Stimulated activated CD8-positive, alpha-beta memory T cell treated with anti-CD3 and anti-CD28 coated beads, Interleukin-15, amount 100 ng/mL, for 24 hours (primary cell): ENCODE results near the gene MAP3K7.
A peak's percentile ranks its signal among the peaks of the same experiment; 100 is the strongest.

Experiments used
- DNase-seq: peaks from one replicate; pipeline ENCODE4 v3.0.0-alpha.2; 2020; ENCODE audit warnings: low read depth

MAP3K7 gene

DNA sequence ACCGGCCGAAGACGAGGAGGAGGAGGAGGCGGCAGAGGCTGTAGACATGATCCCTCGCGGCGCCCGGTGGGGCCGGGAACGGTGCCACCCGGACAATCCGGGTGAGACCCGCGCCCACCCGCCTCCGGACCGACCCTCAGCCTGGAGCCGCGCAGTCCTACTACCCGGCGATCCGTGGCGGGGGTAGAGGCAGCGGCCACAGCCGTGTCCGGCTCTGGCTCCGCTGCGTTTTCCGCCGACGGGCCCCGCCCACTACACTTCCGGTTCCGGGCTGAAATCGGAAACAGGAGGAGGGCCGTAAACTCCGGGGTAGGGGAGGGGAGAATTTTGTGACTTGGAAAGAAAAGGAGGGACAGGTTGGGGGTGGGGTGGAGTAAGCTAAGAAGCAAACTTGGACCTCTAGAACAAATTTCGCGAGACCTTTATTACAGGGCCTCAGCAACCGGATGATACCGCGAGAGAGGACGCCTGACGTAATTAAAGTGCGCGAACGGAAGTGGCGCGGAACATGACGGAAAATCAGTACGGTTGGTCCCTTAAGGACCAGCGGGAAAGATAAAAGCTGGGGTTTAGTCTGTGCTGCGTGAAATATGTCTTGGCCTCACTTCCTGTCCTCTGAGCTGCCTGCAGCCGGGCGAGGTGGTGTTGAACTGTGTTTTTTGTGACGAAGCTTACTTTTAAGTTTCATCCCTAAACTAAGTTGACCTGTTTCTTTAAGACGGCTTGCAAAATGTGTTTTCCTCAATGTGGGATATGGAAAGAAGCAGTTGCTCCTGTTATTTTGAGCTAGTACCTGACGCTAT is at the start of gene MAP3K7:
Gene MAP3K7 (minus strand): TSS at position 237 of the 803 bp plus-strand sequence. CDS start 189 bp downstream, at position 48.
- DNase-seq, result peak; percentile 93

DNA sequence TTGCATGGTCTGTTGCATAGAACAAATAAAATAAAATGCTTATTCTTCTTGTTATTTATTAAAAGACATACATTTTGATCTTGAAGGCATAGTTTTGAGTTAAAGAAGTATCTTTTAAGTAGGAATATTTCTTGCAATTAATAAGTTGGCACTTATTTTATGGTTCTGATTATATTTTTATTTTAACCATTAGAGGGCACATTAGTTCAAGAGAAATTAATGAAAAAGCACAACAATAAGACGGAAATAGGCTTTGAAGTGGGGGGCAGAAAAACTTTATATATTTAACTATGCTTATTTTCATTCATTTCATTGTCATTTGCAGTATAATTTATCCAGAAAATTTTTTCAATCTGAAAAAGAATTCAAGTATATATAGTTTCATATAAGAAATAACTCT is 44.2 kb upstream of the MAP3K7 start:
- no peak for DNase-seq

DNA sequence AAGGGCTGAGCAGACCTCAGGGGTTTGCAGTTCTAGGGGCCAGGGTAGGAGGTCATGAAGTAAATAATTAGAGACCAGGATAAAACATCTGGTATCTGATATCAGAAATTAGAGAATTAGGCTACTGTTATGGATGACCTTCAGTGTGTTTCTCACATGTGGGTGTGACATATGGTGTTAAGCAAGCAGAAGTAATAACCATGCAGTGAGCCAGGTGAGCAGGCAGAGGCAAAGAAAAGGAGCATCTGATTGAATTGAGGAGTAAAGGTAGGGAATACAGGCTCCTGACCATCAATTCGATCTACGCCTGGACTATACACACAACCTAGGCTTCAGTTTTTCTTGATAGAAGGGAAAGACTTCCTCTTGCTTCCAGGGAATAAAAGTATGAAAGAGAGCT is 34.7 kb upstream of the MAP3K7 start:
- DNase-seq, result no peak

DNA sequence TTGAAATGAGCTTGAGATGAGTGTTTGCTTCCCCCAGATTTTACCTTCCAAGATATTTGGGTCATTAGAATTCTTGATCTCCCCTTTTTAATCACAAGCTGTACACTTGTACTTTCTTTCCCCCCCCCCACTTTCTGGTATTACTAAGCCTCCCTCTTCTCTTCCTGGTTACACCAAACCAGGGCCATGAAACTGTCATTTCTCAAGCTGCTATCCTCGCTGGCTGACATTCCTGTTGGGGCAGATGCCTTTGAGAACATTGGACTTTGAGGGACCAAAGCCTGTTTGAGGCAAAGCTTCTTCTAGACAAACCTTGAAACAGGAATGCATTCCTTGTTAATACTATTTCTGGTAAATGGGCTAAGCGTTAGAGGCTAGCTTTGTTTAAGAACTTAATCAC is 32.3 kb upstream of the MAP3K7 start:
- no peak for DNase-seq

DNA sequence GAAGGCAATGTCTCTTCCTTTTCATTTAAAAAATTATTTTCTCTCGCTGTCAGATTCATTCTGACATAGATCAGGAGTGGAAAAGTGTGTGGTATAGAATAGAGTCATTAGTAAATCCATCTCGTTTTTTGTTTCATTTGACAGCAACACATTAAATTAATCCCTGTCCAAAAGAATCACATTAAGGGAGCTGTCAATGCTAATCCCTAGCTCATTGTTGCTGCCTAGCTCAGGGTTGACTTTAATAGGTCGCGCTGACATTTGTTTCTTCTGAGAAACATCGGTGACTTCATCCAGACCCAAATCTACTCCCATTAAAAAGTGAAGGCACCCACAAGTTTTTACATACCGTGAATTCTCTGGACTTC is 25.4 kb upstream of the MAP3K7 start:
- DNase-seq, result no peak

DNA sequence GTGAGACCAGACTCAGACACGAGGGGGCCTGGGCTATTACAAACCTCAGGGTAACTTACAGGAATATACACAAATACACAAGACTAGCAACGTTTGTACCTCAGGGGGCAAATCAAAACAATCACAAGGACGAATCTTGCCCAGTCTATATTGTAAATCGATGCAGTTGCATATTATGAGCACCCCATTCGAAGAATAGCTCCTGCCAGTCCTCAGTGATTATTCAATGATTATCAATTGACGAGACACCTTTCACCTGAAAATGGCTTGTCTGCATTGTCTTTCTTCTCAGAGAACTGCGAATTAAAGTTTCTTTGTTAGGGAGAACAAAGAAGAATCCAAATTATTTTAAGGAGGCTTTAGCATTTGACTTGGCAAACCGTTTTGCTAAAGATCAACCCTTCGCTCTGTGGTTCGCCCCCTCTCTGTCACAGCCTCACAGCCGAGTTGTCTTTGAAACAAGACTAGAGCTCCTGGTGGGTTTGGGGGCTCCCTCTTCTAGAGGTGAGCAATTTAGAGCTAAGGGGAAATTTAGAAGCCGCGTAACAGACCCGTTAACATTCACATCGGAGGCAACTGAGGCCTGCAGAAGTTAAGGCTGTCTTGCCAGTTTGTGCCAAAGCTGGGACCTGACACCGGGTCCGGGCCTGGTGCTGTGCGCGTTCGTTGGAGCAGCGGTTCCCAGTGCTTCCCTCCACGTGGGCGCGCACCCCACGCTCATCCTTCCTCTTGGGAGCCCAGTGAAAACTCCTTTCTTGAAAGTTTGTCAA is 24.9 kb upstream of the MAP3K7 start:
- no peak for DNase-seq

DNA sequence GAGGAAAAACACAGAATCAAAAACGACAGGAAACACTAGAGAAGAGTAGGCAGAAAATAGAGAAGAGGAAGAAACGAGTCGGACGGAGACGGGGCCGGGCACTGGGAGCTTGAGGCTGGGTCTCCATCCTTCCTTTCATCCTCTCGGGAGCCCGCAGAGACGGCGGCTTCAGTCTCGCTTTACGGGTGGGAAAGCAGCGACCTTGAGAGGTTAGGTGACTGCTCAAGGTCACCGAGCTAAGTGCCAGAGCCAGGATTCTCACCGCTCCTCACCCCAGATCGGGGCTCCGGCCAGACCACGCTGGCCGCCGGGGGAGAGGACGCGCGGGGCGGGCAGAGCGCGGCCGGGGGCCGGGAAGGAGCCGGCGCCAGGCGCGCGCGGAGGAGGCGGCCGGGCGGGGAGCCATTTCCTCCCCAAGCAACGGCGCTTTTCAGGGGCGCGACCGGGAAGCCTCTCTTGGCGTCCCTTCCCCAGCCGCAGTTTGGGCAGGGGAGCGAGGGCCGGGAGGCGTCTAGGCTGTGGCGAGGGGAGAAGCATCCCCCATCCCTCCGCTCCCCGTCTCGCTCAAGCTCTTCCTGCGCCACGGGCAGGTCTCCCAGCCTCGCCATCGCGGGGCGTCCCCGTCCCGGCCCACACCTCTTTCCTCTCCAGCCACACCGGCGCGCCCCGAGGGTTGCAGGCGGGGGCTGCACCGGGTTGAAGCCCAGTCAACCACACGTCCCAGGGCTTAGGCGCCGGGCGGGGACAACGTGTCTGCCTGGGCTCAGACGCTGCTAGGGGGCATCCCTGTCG is 24.1 kb upstream of the MAP3K7 start:
- peak; percentile 10 for DNase-seq

DNA sequence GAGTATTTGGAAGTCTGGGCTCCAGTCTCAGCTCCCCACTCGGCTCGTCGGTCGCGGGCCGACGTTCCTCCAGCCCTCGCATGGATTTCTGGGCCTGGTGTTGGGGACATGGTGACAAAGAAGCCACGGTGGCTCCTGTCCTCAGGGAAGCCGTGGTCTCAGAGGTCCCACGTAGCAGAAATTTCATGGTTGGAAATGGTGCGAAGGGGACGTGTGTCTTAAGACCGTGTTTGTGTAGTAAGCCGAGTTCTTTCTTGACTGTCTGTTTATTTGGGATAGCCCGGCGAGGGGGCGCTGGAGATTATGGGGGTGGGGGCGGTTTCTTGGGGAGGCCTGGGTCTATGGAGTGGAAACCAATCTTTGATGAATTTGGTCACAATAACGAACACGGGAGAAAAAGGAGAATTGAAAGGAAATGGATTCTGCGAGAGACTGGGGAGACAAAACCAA is 23.5 kb upstream of the MAP3K7 start:
- no peak for DNase-seq

DNA sequence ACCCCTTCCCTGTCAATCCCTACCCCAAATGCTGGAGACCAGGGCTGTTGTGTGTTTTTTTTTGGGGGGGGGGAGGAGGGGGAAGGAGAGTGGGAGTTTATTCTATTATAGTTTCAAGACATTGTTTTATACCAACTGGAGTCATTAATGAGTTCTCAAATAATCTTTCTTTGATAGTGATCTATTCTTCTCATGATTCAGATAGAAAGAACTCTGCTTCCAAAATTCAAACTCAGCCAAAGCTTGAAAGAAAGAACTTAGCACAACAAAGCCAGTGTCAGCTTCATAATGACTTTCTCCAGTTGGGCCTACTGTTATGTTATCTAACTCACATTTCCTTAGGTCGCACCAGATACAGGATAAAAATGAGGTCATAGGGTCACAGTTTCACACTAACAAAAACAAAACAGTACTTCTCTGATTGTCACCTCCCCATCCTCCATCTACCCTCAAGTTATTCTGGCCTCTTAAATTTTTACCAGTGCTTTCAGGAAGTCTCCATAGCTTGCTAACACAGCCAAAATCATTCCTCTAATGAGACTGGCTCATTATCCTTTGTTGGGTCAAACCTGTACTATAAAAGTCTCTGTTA is 19.0 kb upstream of the MAP3K7 start:
- DNase-seq, result no peak

DNA sequence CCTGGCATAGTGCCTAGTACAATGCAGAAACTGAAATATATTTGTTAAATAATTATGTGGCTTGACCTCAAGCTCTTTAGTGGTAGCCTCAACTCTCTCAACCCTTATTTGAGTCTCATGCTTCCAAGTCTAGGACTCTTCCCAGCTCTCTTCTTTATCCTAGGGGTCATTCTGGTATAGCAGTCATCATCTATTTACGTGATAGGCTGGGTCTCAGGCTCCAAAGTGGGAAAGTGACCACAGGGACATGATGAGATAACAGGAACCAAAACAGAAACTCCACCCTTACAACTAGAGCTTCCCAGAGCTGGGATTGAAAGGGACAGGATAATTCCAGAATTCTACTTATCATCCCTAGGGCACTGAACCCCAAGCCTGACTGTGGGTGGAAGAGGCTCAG is 17.7 kb upstream of the MAP3K7 start:
- no peak for DNase-seq

DNA sequence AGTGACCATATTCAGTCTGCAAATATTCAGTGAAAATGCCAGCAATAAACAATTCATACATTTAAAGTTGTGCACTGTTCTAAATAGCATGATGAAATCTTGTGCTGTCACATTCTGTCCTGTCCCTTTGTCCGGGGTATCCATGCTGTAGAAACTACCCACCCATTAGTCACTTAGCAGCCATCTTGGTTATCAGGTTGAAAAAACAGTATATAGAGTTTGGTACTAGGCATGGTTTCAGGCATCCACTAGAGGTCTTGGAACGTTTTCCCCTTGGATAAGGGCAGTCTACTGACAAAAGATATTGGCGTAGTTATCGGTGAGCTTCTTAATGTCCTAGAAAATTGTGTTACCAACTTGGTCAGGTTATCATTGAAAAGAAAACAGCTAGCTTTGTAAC is 12.3 kb upstream of the MAP3K7 start:
- no peak for DNase-seq

DNA sequence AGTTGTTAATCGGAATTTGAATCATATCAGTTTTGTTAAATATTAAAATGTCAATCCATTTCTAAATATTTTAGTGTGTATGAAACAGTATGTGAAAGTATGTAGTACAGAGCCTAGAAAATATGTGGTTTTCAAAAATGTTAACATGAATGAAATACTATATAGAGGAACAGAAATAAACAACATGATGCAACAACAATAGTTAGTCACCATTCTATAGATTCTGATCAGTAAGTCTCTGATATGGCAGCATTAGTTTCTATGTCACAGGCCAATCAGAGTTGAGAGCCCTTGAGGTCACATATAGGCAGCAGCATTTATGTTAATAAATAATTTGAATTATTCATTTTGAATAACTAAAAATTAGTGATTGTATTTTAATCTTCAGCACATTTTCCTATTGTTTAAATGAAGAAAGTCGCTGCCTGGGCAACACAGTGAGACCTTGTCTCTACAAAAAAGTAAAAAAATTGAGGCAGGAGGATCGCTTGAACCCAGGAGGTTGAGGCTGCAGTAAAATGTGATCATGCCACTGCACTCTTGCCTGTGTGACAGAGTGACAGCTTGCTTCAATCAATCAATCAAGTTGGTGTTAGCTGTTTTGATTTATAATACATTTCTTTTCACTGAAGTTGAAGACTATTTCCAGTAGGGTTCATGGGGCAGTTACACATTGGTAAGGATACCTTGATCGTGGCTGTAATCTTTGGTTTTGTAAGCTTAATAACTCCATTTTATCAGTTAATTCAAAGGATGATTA is 11.5 kb upstream of the MAP3K7 start:
- no peak for DNase-seq

DNA sequence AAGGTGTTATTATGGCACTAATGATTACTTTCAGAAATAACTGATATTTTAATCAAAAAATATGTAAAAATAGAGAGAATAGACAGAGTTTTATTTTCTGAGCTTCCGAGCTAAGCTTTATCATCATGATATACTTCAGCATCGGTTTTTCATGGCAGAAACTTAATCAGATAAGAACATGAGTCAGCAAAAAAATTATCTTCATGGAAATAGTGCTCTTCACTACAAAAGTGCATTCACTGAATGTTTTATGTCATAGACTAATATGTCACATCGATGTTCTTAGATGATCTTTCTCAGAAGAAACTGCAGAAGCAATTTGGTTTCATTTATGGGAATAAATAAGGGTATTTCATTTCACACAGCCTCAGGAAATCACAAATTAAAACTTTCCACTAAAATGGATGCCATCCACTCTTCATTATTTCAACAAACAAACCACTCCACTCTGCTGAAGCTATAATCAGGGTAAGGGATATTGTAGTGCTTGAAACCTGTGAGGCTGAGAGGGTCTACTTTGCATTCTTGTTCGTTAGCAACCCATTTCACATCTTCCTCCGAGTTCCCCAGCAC is 10.2 kb upstream of the MAP3K7 start:
- no peak for DNase-seq

DNA sequence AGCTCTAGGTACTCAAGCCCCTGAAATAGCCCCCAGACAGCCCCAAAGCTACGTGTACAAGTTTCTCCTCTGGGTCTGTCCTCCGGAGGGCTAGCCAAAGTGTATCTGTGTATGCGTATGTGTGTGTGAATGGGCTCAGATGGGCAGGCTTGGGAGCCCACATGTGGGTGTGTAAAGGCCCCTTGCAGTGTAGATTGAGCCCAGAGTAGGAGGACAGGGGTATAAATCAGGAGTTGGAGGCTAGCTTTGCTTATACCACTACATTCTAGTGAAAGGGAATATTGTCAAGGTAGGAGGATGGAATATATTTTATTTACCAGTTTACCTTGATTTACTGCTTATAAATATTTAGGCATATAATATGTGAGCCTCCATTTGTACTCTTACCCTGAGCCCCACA is 9.0 kb upstream of the MAP3K7 start:
- no peak for DNase-seq

DNA sequence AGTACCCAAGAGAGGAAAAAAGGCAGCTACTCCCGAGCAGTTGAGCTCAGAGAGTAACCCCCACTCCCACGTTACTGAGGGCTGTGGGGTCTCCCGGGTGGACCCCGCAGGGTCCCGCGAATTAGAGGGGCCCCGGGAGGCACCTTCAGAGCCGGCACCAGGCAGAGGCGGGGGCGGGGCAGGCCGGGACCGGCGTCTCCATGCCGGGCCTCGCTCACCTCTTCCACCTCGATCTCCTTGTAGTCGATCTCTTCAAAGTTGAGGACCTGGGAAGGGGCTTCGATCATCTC is 381 bp downstream of the MAP3K7 start:
- DNase-seq, result peak; percentile 9

DNA sequence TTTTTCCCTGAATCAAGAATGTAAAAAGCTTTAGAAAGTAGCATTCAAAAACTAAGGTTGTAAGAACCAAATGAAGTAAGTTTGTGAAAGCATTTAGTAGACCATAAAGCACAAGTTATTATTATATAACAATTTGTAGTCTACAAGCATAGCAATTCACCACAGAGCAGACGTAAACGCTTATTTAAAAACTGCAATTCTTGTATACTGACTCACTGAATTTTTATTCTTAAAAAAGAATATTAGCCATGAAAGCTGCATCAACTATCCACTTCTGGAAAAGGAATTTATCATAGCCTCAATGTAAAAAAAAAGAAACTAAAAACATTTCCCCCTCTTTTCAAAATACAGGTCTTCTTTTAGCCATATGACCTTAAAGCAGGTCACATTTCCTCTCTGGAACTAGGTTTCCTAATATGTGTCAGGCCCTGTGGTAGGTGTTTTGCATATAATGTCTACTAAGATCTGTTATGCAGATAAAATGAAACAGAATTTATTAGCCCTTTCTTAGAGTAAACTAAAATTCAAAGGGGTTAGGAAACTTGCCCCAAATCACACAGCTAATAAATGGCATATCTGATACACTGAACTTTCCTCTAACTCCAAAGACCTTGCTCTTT is 2.1 kb downstream of the MAP3K7 start:
- no peak for DNase-seq

DNA sequence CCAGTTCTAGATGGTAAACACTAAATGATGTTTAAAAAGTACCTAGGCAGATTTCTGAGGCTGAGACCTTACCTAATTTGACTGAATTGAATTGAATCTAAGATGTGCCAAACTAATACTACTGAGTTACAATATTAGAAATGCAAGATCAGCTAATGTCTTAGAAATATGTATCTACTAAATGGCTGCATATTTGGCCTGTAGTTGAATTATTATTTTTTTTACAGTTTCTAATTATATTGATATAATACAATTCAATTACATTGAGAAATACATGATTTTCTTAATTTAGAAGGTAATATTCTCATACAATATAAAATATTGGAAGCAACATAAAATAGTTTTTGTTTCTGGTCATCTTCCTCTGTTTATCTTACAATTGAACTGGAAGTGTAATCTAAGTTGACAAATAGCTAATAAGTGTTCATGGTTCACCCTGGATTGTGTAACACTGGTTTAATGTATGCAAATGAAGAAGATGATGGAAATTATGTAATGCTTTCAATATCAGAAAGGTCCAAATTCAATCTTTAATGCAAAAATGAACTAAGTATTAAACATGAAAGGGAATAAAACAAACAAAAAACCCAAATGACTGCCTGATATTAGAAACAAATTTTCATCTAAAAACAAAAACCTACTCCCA is 2.9 kb downstream of the MAP3K7 start:
- no peak for DNase-seq

DNA sequence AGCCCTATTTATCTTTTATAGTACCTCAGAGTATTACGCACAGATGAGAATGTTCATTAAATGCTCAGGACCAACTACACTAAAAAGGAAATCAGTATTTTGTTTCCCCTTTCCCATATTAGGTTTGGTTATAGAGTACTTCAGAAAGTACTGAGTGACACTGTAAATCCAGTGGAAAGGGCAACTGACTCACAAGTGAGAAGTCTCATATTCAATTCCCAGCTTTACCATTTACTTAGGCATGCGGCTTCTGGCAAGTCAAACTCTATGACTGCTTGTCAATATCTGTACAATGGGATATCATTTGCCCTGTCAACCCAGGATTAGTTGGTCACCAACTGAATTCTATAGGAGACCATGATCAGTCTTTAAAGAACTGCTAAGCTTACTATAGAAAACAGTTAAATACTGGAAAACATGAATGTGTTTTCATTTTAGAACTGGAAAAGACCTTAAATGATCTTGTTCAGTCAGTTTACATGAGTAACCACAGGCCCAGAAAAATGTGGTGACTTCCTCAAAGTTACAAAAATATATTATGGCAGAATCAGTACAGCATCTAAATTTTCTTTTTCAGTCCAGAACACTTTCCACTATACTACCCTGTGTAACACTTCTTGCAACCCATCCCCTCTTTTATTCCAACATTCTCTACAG is 3.6 kb downstream of the MAP3K7 start:
- DNase-seq, result no peak

DNA sequence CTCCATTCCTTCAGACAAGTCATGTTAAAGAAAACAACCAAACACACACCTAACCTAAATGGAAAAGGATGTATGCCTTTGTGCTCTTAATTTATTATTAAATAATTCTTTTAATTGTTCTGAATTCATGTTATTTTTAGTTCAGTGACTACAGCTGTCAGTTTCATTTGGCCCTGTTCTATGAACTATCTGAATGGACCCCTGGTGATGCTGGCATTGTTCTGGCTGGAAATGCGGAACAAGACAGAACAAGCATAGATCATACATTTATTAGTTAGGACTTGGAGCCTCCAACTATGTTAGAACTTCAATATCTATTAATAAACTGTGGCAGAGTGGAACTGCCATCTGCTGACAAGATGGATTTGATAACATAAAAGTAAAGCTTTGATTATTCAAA is 5.7 kb downstream of the MAP3K7 start:
- no peak for DNase-seq
